Loucy (cell line): ENCODE data around the gene GJA8.

ENCODE experiments used
- H2AFZ ChIP-seq: fragments of 200-600 bp; sonication (generic); 2 replicates; pipeline ENCODE4 v1.6.0; 2016; ENCODE audit warnings: antibody characterized with exemption, mild to moderate bottlenecking, low read length, moderate library complexity
- H3F3A ChIP-seq: fragments of 200-600 bp; 2 replicates; pipeline ENCODE4 v1.6.0; 2016; ENCODE audit warnings: antibody characterized with exemption, low read depth, mild to moderate bottlenecking
- H3K27me3 ChIP-seq: fragments of 200-600 bp; sonication (generic); 2 replicates; pipeline ENCODE4 v1.6.1; 2014; ENCODE audit warnings: low read length, mild to moderate bottlenecking; ENCODE audit not compliant: insufficient read depth, poor library complexity, severe bottlenecking
- H3K36me3 ChIP-seq: fragments of 200-600 bp; sonication (generic); 2 replicates; pipeline ENCODE4 v1.6.1; 2016; ENCODE audit warnings: low read length; ENCODE audit not compliant: insufficient read depth
- H3K4me1 ChIP-seq: fragments of 200-600 bp; sonication (generic); 2 replicates; pipeline ENCODE4 v1.5.1; 2014; ENCODE audit warnings: low read length, mild to moderate bottlenecking; ENCODE audit not compliant: insufficient read depth, poor library complexity, severe bottlenecking
- H3K4me2 ChIP-seq: fragments of 200-600 bp; sonication (generic); 2 replicates; pipeline ENCODE4 v1.6.0; 2014; ENCODE audit warnings: antibody characterized with exemption, low read length, low read depth, mild to moderate bottlenecking; ENCODE audit not compliant: poor library complexity, severe bottlenecking
- H3K4me3 ChIP-seq: fragments of 200-600 bp; sonication (generic); 2 replicates; pipeline ENCODE4 v1.5.1; 2014; ENCODE audit warnings: low read length, mild to moderate bottlenecking, mixed read lengths; ENCODE audit not compliant: poor library complexity, severe bottlenecking
- H3K79me2 ChIP-seq: fragments of 200-600 bp; sonication (generic); 2 replicates; pipeline ENCODE4 v1.6.1; 2014; ENCODE audit warnings: low read length; ENCODE audit not compliant: insufficient read depth
- H3K9ac ChIP-seq: fragments of 200-600 bp; sonication (generic); 2 replicates; pipeline ENCODE4 v1.6.0; 2014; ENCODE audit warnings: mild to moderate bottlenecking, low read depth, low read length, moderate library complexity; ENCODE audit not compliant: poor library complexity, severe bottlenecking
- H3K9me2 ChIP-seq: fragments of 200-600 bp; sonication (generic); replicated peaks from 2 replicates; pipeline ENCODE4 v1.6.1; 2016; ENCODE audit warnings: low read depth, low read length, mixed read lengths
- H3K9me3 ChIP-seq: fragments of 200-600 bp; sonication (generic); 2 replicates; pipeline ENCODE4 v1.6.1; 2014; ENCODE audit warnings: mild to moderate bottlenecking, antibody characterized with exemption, low read length, low read depth; ENCODE audit not compliant: insufficient read depth
- H4K20me1 ChIP-seq: fragments of 200-600 bp; sonication (generic); 2 replicates; pipeline ENCODE4 v1.6.0; 2014; ENCODE audit warnings: antibody characterized with exemption, low read length, mild to moderate bottlenecking; ENCODE audit not compliant: insufficient read depth, poor library complexity, severe bottlenecking
- CTCF ChIP-seq: fragments of 200-600 bp; sonication (generic); conservative IDR thresholded peaks from 2 replicates; pipeline ENCODE4 v1.5.1; 2014; ENCODE audit warnings: mild to moderate bottlenecking, antibody characterized with exemption, low read length
- EZH2phosphoT487 ChIP-seq: fragments of 200-600 bp; IDR thresholded peaks from 2 replicates; pipeline ENCODE4 v1.6.1; 2018; ENCODE audit warnings: antibody characterized with exemption, mild to moderate bottlenecking, moderate library complexity, borderline replicate concordance

GJA8 gene

GRCh38 chr1:147892731-147893214, 9.8 kb upstream of the GJA8 start:
- no peak overlapping the region for H2AFZ ChIP-seq
- no peaks in the 10 kb centered on the region for H3K9me2 ChIP-seq
- H3F3A ChIP-seq: no peaks in the 10 kb centered on the region
- no peak overlapping the region for H3K4me3 ChIP-seq
- H3K4me2 ChIP-seq: peak overlapping the region; percentile 19
- H3K36me3 ChIP-seq: no peaks in the 10 kb centered on the region
- H3K9ac ChIP-seq: no peak overlapping the region
- no peaks in the 10 kb centered on the region for H3K4me1 ChIP-seq
- H4K20me1 ChIP-seq: no peaks in the 10 kb centered on the region
- H3K9me3 ChIP-seq: no peaks in the 10 kb centered on the region
- H3K27me3 ChIP-seq: no peaks in the 10 kb centered on the region
- no peaks in the 10 kb centered on the region for H3K79me2 ChIP-seq
- TF ChIP-seq EZH2phosphoT487: no peak
- peak; percentile 99 for TF ChIP-seq CTCF

- no peak overlapping the region for H2AFZ ChIP-seq
- no peaks in the 10 kb centered on the region for H3K27me3 ChIP-seq
- no peak overlapping the region for H3K4me2 ChIP-seq
- no peaks in the 10 kb centered on the region for H3K4me1 ChIP-seq
- H3K9me3 ChIP-seq: no peaks in the 10 kb centered on the region
- no peaks in the 10 kb centered on the region for H3K9me2 ChIP-seq
- H3K4me3 ChIP-seq: no peak overlapping the region
- TF ChIP-seq EZH2phosphoT487 (no peak), CTCF (no peak)
- H3K79me2 ChIP-seq: no peaks in the 10 kb centered on the region
- no peak overlapping the region for H3K9ac ChIP-seq
- no peaks in the 10 kb centered on the region for H3F3A ChIP-seq
- H4K20me1 ChIP-seq: no peaks in the 10 kb centered on the region
- H3K36me3 ChIP-seq: no peaks in the 10 kb centered on the region
These were observed 7.5 kb upstream of the GJA8 start for GRCh38 chr1:147895123-147895522.

GRCh38 chr1:147897029-147897752, 5.4 kb upstream of the GJA8 start:
- no peaks in the 10 kb centered on the region for H4K20me1 ChIP-seq
- TF ChIP-seq EZH2phosphoT487: no peak
- no peak for TF ChIP-seq CTCF
- H3K27me3 ChIP-seq: no peaks in the 10 kb centered on the region
- no peaks in the 10 kb centered on the region for H3K9me2 ChIP-seq
- H3K79me2 ChIP-seq: no peaks in the 10 kb centered on the region
- H3K4me3 ChIP-seq: no peak overlapping the region
- H3K9ac ChIP-seq: no peak overlapping the region
- no peak overlapping the region for H3K4me2 ChIP-seq
- no peak overlapping the region for H2AFZ ChIP-seq
- no peaks in the 10 kb centered on the region for H3K9me3 ChIP-seq
- H3F3A ChIP-seq: no peaks in the 10 kb centered on the region
- no peaks in the 10 kb centered on the region for H3K4me1 ChIP-seq
- no peaks in the 10 kb centered on the region for H3K36me3 ChIP-seq
